NCI-H2107 treated with DMSO at 0.1 percent for 48 hours (cell line): Measurements from ENCODE around the gene RHOBTB1.
A peak's percentile ranks its signal among the peaks of the same experiment; 100 is the strongest.

Experiments
- DNase-seq: peaks from one replicate; lab custom pipeline; 2025; ENCODE audit not compliant: unreplicated experiment; lab: John Stamatoyannopoulos, UW

The RHOBTB1 gene

DNA sequence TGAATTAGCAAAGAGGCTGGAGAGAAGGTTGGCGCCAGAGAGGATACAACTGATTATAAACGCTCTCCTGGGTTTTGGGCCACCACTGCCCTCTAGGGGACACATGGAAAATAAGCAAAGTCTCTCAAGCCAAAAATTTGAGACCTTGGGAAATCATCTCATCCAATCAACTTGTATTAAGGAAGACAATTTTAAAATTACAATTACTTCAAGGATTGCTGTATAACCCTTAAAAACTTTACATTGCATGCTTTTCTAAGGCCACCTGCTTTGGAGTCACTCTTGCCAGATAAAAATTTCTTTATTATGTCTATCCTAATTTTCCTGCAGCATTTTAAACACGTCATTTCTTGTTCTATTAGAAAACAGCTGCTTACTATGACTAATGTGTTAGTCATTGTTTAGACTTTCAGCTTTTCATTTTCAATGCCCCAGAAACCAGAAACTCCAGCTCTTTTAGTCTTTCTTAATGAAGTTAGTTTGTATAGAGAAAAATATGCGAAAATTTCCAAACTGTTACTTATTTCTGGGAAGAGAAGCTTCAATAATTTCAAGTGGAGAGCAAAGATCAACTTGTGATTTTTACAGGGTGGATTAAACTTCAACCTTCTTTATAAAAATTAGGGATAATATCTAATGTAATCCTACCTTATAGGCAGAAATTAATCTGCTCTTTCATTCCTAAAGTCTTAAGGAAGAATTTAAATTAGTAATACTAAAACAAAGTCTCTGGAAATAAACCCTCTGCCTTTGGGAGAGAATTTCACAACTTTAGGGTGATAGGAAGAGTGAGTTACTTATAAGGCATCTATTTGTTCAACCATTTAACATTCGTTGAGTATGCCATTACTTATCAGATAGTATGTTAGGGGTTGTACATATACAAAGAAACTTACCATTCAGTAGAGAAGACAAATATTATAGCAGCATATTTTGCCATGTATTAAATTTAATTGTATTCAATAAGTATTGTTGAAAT is 20.6 kb upstream of the RHOBTB1 start:
- DNase-seq = peak; percentile 28

DNA sequence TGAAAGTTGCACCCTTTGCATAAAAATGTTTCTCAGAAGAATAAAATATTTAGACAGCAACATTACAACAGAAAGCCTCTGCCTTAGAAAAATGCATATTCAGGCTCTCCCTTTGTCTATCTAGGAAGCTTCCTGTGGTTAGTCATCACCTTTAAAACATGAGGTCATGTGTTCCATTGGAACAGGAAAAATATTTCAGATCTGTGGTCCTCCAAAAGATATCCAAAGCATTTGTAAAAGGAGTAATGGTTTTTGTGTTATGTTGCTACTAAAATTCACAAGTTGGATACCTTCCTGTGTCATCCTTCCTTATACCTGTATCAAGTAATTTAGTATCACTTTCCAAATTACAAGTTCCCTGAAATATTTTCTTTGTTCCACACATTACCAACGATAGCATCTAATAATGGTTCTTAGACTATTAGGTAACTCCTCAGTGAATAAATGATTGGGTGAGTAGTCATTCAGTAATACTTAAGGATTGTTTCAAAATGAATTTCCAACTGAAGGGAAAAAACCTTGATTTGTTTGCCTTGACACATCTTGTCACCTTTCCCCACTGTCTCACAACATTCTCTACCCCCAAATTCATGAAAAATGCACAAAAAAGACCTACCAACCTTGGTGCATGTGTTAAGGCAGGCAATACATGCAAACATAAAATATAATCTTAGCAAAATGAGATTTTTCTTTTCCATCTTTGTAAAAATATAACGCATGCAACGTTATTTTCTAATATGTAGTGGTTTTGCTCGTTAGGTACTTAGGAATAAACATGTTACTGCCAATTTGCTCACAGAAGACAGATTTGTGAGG is 19.7 kb upstream of the RHOBTB1 start:
- DNase-seq = no peak

DNA sequence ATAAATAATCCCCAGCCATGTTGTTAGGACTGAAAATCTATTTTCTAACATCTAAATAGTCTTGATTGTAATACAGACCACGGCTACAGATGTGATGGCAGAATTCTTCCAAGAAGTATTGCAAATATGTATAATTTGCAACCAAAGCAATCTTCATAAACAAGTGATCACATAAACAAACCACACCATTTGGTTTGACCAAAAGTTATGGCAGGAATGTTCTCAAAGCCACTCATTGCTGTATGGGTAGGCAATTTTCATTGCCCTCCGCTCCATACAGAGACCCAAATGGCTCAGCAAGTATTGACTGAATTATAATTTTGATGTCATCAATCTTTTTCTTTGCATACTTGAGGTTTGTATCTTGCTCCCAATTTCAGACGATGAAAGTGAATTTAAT is 19.0 kb upstream of the RHOBTB1 start:
- no peak for DNase-seq

DNA sequence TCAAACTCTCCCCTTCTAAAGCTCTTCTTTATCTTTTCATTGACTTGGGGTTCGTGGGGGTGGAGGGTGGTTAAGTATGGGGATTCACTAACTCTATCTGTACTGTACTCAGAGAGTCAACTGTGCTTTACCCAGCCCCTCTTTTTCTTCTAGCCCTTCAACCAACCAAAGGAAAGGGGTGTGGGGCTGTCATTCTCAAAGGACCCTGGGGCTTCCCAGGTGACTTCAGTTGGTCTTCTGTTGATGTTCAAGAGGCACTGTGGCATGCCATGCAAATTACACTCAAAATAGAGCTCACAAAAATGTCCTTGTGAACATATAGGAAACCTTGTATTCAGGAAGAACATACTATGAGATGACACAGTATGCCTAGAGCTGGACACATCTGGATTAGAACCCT is 16.9 kb upstream of the RHOBTB1 start:
- no peak for DNase-seq

DNA sequence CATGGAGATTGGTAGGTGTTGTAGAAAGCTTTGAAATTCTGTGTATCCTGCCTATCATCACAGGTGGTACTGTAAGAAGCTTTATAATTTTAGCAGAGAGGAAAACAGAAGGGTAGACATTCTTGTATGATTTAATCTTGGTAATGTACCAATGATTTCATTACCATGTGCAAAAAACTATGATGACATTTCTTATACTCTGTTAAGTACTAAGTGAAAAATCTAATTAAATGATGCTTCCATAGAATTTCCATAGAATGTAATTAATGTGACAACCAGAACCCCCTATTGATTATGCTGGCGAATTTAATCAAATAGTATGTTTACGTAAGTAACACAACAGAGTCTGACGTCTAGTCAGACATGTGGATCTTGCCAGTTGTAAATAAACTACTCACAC is 16.0 kb upstream of the RHOBTB1 start:
- no peak for DNase-seq

DNA sequence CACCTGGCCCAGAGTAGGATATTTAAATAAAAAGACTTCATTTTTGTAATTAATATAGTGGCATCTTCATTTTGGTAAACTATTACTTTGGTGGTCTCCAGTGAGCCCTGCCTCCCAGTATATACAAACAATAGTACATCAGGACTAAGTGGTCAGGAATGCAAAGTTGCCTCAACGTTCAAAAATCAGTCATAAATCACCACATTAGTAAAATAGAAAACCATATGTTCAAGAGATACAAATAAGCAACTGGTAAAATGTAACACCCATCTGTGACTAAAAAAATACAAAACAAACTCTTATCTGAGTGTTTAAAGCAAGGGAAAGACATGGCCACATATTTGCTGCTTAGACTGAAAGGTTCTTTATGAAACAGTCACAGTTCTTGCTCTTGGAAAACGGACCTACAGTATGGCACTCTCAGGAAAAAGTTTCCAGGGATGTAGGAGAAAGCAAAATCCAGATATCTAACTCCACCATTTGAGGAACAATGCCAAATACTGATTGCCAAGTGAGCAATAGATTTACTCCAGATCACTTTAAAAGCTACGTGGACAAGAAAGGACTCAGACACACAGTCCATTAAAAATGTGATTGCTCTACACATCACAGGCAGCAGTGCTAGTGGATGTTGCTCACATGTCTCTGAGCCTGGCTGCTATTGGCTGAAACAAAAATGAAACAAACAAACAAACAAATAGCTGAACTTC is 15.1 kb upstream of the RHOBTB1 start:
- DNase-seq = no peak

DNA sequence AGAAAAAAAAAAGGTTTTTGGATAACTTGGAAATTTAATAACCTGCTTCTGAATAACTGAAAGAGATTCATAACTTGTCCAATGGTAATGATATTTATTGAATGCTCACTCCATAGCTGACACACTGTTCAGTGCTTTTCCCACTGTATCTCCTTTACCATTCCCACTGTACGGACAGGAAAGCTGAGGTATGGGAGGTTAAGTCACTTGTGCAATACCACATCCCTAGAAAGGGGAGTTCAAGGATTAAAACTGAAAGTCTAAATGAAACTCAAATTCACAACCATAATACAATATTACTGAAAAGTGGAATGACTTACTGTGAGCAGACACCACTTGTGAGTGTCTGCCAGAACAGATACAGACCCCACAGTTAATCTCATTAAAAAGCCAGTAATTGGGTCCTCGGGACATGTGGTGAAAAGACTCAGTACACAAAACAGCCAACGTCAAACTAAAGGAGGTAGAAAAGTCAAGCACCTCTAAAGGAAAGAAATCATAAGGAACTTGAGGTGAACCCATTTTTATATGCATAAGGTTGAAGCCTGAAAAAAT is 13.8 kb upstream of the RHOBTB1 start:
- DNase-seq = no peak

DNA sequence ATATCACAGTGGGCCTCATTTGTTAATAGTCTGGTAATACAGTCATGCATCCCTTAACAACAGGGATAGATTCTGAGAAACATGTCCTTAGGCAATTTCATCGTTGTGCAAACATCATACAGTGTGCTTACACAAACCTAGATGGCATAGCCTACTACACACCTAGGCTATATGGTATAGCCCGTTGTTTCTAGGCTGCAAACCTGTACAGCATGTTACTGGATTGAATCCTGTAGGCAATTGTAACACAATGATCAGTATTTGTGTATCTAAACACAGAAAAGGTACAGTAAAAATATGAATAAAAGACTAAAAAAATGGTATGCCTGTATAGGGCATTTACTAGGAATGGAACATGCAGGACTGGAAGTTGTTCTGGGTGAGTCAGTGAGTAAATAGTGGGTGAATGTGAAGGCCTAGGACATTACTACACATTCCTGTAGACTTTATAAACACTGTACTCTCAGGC is 12.0 kb upstream of the RHOBTB1 start:
- no peak for DNase-seq

DNA sequence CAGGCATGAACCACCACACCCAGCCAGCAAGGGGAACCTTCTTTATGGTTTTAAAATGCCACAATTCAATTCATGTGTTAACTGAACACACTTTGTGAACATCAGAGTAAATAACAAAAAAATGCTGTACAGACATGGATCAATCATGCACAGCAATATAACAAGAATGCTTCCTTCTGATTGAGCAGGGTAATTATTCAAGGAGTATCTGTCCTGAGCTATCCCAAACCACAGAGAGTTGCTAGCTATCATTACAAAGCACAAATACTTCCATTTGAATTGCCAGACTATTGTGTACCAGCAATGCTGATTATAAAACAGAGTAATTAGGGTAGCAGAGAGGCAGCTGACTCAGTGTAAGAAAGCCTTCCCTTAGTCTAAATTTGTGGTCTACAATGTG is 11.3 kb upstream of the RHOBTB1 start:
- DNase-seq = no peak

DNA sequence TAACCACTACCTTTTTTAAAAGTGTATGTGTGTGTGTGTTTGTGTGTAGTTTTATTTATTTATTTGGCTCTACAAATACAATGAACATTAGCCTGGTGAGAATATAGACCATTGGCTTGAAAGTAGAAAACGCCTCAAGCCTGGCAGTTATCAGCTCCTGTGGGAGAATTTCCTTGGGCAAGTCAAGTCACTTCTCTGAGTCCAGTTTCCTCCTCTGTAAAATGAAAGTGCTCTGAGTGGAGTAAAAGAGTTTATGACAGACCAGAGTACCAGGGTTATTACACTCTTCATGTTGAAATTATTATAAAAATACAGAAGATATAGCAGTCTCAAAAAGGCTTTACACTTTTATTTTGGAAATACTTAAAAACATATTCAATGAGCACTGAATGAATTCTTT is 10.1 kb upstream of the RHOBTB1 start:
- DNase-seq = no peak

DNA sequence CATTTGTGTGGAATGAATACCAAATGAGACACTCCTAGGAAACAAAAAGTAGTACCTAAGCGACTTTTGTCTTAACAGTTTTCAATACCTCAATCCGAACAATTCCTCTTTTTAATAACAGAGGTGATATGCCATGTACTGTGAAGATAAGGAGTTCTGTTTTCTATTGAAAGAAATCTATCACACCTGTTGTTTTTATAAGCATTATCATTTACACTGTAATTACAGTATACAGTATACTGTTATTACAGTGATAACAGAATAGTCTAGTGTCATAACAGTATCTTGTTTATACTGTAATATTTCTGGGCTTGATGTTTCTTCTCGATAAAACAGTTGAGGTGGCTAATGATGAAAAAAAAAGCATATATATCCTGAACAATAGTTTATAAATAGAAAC is 9.4 kb upstream of the RHOBTB1 start:
- DNase-seq = no peak

DNA sequence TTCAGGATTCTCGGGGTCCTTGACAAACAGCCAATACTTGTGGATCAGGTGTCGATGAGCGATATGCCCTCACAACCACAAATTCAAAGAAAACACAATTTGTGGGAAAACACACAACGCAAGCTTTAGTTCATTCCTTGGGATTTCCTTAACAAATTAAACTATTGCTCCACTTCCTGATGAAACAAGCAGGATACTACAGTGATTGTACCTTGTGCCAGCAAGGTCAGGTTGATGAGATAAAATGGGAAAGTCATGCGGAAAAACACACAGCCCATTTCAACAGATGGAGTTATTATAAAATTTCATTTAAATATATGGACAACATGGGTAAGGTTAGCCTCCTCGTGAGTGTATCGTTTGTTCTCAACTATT is 8.8 kb upstream of the RHOBTB1 start:
- DNase-seq = no peak

DNA sequence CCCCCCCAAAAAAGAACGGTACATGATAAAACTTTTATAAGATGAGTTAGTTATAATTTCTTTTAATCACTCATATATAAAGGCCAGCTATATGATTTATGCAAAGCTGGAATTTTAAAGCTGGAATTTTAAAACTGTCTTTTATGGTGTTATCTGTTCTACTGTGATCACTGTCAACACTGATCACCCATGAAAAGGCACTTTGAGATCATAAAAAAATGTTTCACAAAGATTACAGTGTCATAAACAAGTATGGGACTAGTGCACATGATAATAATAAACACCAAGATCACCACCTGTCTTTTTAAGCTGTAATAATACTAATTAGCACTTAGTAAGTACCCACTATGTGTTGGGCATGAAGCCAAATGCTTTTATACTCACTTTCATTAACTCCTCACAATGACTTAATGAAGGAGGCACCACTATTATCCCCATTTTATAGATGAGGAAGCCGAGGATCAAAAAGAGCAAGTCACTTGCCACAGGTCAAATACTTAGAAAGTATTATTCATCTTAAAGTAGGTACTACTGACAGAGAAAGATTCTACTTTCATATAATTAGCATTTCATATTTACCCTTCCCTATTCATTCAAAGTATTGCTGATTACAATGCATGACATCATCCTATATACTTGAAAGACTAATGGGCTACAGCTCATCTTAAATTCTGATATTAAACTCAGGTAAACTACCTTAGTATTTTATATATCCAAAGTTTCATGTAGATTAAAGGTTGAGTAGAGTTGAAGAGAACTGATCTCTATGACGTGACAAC is 8.3 kb upstream of the RHOBTB1 start:
- no peak for DNase-seq

DNA sequence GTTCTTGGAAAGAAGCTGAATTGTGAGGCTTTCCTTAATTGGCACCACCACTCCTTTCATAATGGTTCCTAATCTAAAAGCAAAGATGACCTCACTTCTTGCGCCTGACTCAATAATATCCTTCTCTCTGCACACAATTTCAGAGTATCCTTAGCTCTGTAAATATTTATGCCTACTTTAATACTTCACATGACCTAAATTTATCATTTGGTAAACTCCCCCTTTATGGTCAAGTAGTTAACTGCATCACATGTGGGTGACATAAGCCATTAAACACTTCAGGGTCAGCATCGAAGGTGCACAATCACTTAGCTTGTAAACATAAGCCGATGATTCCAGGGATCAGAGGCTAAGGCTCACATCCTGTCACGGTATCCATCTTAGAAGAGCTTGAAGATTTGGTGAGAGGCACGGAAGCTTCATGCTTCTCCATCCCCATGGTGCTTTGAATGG is 7.3 kb upstream of the RHOBTB1 start:
- DNase-seq = no peak

DNA sequence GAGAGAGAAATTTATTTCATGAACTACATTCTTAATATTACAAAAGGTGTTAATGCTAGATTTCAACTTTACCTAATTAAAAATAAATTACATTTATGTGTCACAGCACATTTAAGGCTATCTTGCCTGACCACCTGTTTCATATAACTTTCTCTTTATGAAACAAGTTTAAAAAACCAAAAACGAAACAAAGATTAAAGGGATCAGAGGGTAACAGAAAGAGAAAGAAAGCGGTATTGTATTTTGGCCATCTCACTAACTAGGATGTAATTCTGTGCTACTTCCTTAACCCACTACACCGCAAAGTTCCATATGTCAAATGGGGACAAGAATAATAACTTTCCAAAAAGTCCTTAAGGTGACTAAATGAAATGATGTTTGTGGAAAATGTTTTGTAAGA is 6.3 kb upstream of the RHOBTB1 start:
- DNase-seq = no peak

DNA sequence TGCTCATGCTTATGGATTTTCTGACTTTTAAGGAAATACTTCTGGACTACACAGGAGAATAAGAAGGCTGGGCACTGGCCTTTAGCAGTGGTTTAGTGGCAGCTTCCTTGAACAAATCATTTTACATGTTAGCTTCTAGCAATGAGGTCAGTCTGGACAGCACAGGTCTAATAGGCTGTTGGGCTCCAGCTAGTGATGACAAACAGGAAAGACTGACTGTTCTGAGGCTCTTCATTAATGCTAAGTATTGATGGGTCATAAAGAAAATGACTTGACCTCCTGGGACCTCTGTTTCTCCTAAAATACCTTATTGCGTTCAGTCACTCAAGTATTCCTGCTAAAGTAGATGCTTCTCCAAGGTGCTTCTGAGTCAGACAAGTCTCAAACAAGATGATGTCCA is 4.9 kb upstream of the RHOBTB1 start:
- DNase-seq = no peak

DNA sequence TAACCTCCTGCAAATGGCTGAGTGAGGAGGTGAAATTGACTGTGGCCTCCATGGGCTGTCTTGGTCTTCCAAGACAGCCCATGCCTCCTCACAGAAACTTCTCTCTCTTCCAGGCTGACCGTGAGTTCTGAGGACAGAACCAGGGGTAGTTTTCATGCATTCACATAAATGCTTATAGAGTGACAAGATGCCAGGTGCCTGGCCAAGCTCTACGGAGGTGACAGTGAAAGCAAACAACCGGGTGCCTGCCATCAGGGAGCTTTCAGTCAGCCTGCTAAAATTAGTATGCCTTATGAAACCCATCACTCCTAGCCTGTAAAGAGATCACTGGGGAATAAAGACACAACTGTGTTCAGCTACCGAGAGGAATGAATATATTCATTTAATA is 919 bp upstream of the RHOBTB1 start:
- no peak for DNase-seq

DNA sequence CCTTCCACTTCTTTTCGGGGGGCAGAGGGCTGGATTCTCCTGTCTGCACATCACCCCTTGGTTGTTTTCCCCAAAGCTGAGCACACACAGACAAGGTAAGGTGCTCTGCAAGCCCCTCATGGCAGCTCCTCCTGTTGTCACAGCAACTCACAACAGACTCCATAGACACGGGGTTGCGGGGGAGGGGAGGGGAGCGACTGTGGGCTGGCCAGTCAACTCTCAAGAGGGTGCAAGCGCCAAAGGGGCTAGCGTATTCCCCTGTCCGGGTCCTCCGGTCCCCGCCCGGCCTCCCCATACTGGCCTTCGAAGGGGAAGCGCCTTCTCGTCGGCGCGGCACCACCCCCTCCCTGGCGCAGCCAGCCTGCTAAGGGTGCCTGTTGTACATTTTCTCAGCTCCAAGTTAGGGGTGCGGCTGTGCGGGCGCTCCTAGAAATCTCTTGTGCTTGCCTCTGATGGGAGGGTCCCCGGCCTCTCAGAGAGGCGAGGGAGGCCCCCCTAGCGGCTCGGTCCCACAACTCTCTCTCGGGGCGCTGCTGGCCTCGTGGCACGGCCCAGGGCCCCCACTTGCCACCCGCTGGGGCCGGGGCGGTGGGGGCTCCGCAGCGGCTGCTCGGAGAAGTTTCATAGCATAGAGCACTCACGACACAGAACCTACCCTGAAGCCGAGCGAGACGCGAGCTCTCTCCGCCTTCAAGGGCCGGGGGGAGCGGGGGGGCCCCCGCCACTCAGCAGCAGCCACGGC is 498 bp downstream of the RHOBTB1 start:
- no peak for DNase-seq

DNA sequence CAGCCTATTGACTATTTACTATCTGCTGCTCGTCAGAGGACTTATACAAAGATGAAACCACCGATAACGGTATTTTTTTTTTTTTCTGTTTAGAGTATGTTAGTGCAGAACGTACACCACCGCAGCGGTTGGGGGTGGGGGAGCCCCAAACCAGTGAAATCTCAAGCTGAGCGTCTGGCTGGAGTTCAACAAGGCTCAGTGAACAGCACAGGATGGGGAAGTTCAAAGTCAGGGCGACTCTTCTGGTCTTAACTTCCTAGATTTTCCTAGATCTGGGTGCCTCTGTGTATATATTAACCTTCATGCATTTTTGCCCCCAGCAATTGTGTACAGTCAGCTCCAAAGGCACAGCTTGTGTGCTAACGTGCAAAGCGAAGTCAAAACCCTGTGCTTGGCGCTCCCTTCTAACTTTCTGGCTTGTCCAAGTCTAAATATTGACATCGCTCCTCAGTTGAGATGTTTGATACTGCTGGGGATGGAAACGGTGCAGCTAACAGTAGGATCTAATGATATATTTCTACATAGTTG is 1.1 kb downstream of the RHOBTB1 start:
- DNase-seq = peak; percentile 7
